Measurements from ENCODE around the gene SMARCA1. TPM values are rescaled to one million over a fixed set of nuclear protein-coding genes. Genes with fewer than 3 reads are reported as not detected.

SMARCA1 gene
- total and polyA plus RNA-seq, 2 donors (not counting 1 experiment from before 2014, with no cell fraction given) = 0.07 to 0.39 TPM

DNA sequence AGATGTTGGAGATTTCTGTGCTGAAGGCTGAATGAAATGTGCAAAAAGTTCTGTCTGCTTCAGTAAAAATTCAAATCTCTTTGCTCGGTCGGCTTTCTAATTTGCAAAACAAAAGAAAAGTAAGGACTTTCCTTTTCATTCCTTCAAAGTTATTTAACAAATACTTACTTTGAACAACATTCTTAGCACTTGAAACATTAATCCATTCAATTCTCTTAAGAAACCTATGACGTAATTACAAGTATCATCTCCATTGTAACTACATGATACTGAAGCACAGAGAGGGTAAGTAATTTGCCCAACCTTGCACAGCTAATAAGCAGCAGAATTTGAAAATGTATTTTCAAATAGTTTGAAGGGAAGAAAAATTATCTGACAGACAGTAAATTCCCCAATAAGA, 6.9 kb downstream of the SMARCA1 start:
- Histone ChIP-seq H3K4me1 (ENCODE audit: control insufficient read depth in 2 of 2, insufficient read depth in 2 of 2, low read length in 2 of 2) (no peaks in the 10 kb centered on the region), H3K9ac (ENCODE audit: low read length) (no peak overlapping the region), H4K20me1 (ENCODE audit: control insufficient read depth, insufficient read depth, low read length, poor library complexity, severe bottlenecking) (no peaks in the 10 kb centered on the region), H3K4me2 (replicated peaks; ENCODE audit: low read depth, low read length, poor library complexity, severe bottlenecking) (no peak overlapping the region), H2AFZ (ENCODE audit: insufficient read depth, low read depth, low read length, poor library complexity, severe bottlenecking) (no peak overlapping the region), H3K27me3 (replicated peaks in 1 of 4; ENCODE audit: control extremely low read depth in 1 of 4, control insufficient read depth in 3 of 4, insufficient read depth in 4 of 4, low read length in 3 of 4) (peaks cover 0 to 4% (median 1%) of the 10 kb centered on the region in 4 experiments), H3K27ac (ENCODE audit: low read length in 2 of 2) (no peak overlapping the region), H3K9me3 (ENCODE audit: control extremely low read depth in 1 of 3, control insufficient read depth in 2 of 3, insufficient read depth in 1 of 3, low read length in 2 of 3) (no peaks in the 10 kb centered on the region), H3K79me2 (ENCODE audit: control insufficient read depth, insufficient read depth, low read length) (no peaks in the 10 kb centered on the region), H3K36me3 (replicated peaks in 1 of 2; ENCODE audit: control extremely low read depth in 1 of 2, control insufficient read depth in 1 of 2, extremely low read depth in 1 of 2, insufficient read depth in 2 of 2, low read length in 1 of 2) (no peaks in the 10 kb centered on the region), H3K4me3 (ENCODE audit: control extremely low read depth in 1 of 5, extremely low read depth in 1 of 5, insufficient read depth in 1 of 5, low read depth in 2 of 5, low read length in 4 of 5) (no peak overlapping the region)
- ChIA-PET POLR2A (no interaction called here), CTCF (no interaction called here)
- ATAC-seq (ENCODE audit: low read depth) = no peak
- Mint-ChIP-seq H3K27ac (no peak overlapping the region), H3K4me3 (no peak overlapping the region), H3K27me3 (peaks cover 20% of the 10 kb centered on the region), H3K4me1 (no peaks in the 10 kb centered on the region), H3K9me3 (ENCODE audit: insufficient read depth) (no peaks in the 10 kb centered on the region)
- TF ChIP-seq EZH2 (IDR thresholded peaks at IDR 0.05; ENCODE audit: borderline replicate concordance, insufficient read depth, low read depth, low read length, poor library complexity, severe bottlenecking) = no peak
- TF ChIP-seq, protein P1, sequence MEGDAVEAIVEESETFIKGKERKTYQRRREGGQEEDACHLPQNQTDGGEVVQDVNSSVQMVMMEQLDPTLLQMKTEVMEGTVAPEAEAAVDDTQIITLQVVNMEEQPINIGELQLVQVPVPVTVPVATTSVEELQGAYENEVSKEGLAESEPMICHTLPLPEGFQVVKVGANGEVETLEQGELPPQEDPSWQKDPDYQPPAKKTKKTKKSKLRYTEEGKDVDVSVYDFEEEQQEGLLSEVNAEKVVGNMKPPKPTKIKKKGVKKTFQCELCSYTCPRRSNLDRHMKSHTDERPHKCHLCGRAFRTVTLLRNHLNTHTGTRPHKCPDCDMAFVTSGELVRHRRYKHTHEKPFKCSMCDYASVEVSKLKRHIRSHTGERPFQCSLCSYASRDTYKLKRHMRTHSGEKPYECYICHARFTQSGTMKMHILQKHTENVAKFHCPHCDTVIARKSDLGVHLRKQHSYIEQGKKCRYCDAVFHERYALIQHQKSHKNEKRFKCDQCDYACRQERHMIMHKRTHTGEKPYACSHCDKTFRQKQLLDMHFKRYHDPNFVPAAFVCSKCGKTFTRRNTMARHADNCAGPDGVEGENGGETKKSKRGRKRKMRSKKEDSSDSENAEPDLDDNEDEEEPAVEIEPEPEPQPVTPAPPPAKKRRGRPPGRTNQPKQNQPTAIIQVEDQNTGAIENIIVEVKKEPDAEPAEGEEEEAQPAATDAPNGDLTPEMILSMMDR (IDR thresholded peaks at IDR 0.05) = no peak
- no CpG with 5 or more reads among the region's 3 CpGs for WGBS (ENCODE audit: insufficient coverage)
- intact Hi-C loops (cut with micrococcal nuclease) = no loop called here
- no peak for DNase-seq

DNA sequence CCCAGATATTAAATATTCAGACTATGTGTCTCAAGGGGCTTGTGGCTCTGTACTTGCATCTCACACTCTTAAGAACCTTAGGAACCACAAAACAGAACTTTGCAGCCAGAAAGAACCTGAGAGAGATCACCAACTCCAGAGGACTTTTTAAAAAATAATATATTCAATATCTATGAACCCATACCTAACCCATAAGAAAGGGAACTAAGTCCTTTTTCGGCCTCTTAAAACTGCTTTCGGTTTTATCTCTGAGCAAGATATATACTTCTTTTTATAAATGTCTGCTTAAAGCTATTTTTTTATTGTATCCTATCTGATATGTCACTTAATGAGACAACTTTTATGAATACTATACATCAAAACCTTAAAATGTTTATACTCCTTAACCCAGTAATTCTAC, 10.9 kb downstream of the SMARCA1 start:
- Histone ChIP-seq H3K27me3 (replicated peaks in 1 of 4; ENCODE audit: control extremely low read depth in 1 of 4, control insufficient read depth in 3 of 4, insufficient read depth in 4 of 4, low read length in 3 of 4) (no peaks in the 10 kb centered on the region), H3K4me3 (ENCODE audit: control extremely low read depth in 1 of 5, extremely low read depth in 1 of 5, insufficient read depth in 1 of 5, low read depth in 2 of 5, low read length in 4 of 5) (no peak overlapping the region), H3K36me3 (replicated peaks in 1 of 2; ENCODE audit: control extremely low read depth in 1 of 2, control insufficient read depth in 1 of 2, extremely low read depth in 1 of 2, insufficient read depth in 2 of 2, low read length in 1 of 2) (no peaks in the 10 kb centered on the region), H2AFZ (ENCODE audit: insufficient read depth, low read depth, low read length, poor library complexity, severe bottlenecking) (no peak overlapping the region), H3K9ac (ENCODE audit: low read length) (no peak overlapping the region), H3K4me1 (ENCODE audit: control insufficient read depth in 2 of 2, insufficient read depth in 2 of 2, low read length in 2 of 2) (no peaks in the 10 kb centered on the region), H3K4me2 (replicated peaks; ENCODE audit: low read depth, low read length, poor library complexity, severe bottlenecking) (no peak overlapping the region), H4K20me1 (ENCODE audit: control insufficient read depth, insufficient read depth, low read length, poor library complexity, severe bottlenecking) (no peaks in the 10 kb centered on the region), H3K79me2 (ENCODE audit: control insufficient read depth, insufficient read depth, low read length) (no peaks in the 10 kb centered on the region), H3K9me3 (ENCODE audit: control extremely low read depth in 1 of 3, control insufficient read depth in 2 of 3, insufficient read depth in 1 of 3, low read length in 2 of 3) (no peaks in the 10 kb centered on the region), H3K27ac (ENCODE audit: low read length in 2 of 2) (no peak overlapping the region)
- CTCF ChIA-PET = no interaction called here
- Mint-ChIP-seq H3K4me3 (no peak overlapping the region), H3K27ac (no peak overlapping the region), H3K9me3 (ENCODE audit: insufficient read depth) (no peaks in the 10 kb centered on the region), H3K27me3 (peaks cover 10% of the 10 kb centered on the region), H3K4me1 (no peaks in the 10 kb centered on the region)
- DNase-seq (no peak), ATAC-seq (ENCODE audit: low read depth) (no peak)
- intact Hi-C loops (cut with micrococcal nuclease) = no loop called here
- no CpG with 5 or more reads among the region's 2 CpGs for WGBS (ENCODE audit: insufficient coverage)
- TF ChIP-seq EZH2 (IDR thresholded peaks at IDR 0.05; ENCODE audit: borderline replicate concordance, insufficient read depth, low read depth, low read length, poor library complexity, severe bottlenecking) = no peak
- TF ChIP-seq, protein P1 (IDR thresholded peaks at IDR 0.05) = no peak
- POLR2A ChIA-PET = no interaction called here
